ENCODE measurements around the gene MGME1.
A peak's percentile ranks its signal among the peaks of the same experiment; 100 is the strongest.

The MGME1 gene

DNA sequence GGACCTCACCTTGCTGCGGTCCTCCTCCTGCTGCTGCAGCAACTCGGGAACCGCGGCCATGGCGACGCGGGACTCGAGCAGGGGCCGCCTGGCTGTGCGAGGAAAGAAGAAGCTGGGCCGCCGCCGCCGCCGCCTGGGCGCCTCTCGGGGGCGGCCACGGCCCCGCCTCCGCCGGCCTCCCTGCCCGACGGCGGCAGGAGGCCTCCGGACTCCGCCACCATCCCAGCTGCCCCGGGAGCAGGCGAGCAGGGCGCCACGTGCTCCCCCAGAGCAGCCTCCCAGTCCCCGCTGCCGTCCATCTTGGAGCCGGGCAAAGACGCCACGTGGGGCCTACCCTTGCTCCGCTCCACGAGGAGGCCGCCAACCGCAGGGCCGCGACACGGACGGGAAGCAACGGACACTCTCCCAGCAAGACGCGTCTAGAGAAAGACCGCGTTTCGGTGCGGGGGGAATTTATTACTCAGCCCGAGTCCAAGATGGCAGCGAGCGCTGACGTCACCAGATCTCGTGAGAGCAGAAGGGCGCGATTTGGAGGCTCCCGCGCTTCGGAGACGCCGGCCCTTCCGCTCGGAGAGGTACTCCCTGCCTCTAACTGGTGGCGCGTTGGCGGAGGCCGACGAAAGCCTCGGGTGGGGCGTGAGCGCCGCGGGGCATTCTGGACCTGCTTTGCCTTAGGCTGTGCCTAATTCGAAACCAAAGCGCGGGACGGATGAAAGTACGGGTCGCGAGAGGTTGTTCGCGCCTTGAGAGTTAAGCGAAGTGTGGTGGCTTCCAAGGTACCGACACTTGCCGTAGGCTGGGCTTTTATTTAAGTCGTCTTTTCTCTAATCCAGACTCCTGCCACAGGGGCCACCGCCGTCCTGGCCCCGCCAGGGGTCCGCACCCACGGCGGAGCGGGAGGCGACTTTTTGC lies at the start of gene MGME1, which contains the start of gene SNX5:
MGME1 (plus strand) TSS at position 653 of the 912 bp plus-strand sequence. CDS start 842 bp downstream, outside the sequence.
SNX5 (minus strand) TSS at position 429 of the 912 bp plus-strand sequence; CDS start at position 60, 369 bp downstream.
- peak within 1 kb of the TSS; percentile 78 for H3K4me3 ChIP-seq (ENCODE audit: low read depth, low read length)
- peak; percentile 100 for DNase-seq (ENCODE audit: low read depth)
- TF ChIP-seq, protein P1, sequence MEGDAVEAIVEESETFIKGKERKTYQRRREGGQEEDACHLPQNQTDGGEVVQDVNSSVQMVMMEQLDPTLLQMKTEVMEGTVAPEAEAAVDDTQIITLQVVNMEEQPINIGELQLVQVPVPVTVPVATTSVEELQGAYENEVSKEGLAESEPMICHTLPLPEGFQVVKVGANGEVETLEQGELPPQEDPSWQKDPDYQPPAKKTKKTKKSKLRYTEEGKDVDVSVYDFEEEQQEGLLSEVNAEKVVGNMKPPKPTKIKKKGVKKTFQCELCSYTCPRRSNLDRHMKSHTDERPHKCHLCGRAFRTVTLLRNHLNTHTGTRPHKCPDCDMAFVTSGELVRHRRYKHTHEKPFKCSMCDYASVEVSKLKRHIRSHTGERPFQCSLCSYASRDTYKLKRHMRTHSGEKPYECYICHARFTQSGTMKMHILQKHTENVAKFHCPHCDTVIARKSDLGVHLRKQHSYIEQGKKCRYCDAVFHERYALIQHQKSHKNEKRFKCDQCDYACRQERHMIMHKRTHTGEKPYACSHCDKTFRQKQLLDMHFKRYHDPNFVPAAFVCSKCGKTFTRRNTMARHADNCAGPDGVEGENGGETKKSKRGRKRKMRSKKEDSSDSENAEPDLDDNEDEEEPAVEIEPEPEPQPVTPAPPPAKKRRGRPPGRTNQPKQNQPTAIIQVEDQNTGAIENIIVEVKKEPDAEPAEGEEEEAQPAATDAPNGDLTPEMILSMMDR (IDR thresholded peaks at IDR 0.05; ENCODE audit: insufficient read depth, low read depth, low read length, missing control alignments): no peak

GRCh38 chr20:17919149-17919548 lies 49.7 kb upstream of the MGME1 start:
- TF ChIP-seq, protein P1 (IDR thresholded peaks at IDR 0.05; ENCODE audit: insufficient read depth, low read depth, low read length, missing control alignments): no peak
- H3K4me3 ChIP-seq (ENCODE audit: low read depth, low read length): no peak overlapping the region
- DNase-seq (ENCODE audit: low read depth): no peak

GRCh38 chr20:17921774-17922173 lies 47.0 kb upstream of the MGME1 start:
- no peak for DNase-seq (ENCODE audit: low read depth)
- no peak overlapping the region for H3K4me3 ChIP-seq (ENCODE audit: low read depth, low read length)
- TF ChIP-seq, protein P1 (IDR thresholded peaks at IDR 0.05; ENCODE audit: insufficient read depth, low read depth, low read length, missing control alignments): no peak

- H3K4me3 ChIP-seq (ENCODE audit: low read depth, low read length): no peak overlapping the region
- TF ChIP-seq, protein P1 (IDR thresholded peaks at IDR 0.05; ENCODE audit: insufficient read depth, low read depth, low read length, missing control alignments): no peak
- no peak for DNase-seq (ENCODE audit: low read depth)
Observed at GRCh38 chr20:17925141-17925939, 43.5 kb upstream of the MGME1 start.

GRCh38 chr20:17925940-17926300 lies 42.9 kb upstream of the MGME1 start:
- TF ChIP-seq, protein P1 (IDR thresholded peaks at IDR 0.05; ENCODE audit: insufficient read depth, low read depth, low read length, missing control alignments): no peak
- no peak overlapping the region for H3K4me3 ChIP-seq (ENCODE audit: low read depth, low read length)
- DNase-seq (ENCODE audit: low read depth): no peak

GRCh38 chr20:17928211-17928611 lies 40.6 kb upstream of the MGME1 start:
- H3K4me3 ChIP-seq (ENCODE audit: low read depth, low read length): no peak overlapping the region
- DNase-seq (ENCODE audit: low read depth): no peak
- TF ChIP-seq, protein P1 (IDR thresholded peaks at IDR 0.05; ENCODE audit: insufficient read depth, low read depth, low read length, missing control alignments): no peak

Measured in GM12865 (cell line).